Measurements from ENCODE around the gene TNP1.
A peak's percentile ranks its signal among the peaks of the same experiment; 100 is the strongest.

Gene TNP1

DNA sequence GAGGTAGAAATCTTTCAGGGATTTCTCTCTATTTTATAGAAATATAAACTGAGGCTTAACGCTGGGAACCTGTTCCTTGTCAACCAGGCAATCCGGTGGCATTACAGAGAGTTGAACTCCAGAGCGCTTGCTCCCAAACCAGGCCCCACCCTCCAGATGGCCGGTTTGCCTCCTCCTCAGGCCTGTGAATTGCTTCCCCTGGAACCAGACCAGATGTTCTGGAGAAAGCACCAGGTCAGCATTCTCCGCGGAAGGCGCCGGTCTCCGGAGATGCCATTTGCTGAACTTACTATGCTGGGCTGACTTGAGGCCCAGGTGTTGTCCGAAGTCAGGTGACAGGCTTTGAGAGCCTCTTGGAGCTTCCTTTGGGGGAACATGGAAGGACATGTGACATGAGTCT lies 17.2 kb downstream of the TNP1 start:
- FAIRE-seq (no peak), DNase-seq (ENCODE audit: insufficient read length, low spot score) (no peak)

DNA sequence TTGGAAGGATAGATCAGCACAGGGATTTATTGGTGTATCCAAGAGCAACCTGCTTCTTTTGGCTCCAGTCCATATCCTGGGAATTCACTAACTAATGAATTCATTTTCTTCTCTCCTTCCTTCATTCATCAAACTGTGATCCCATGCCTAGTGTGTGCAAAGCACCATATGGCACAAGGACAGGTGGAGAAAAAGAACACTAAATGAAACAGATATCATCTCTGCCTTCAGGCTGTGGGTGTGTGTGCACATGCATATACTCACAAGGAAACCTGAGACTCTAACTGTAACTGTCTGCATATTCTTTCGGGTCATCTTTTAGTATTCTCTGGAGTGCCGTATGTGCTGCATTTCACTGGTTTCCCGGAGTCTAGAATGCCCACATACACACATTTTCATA lies 20.2 kb downstream of the TNP1 start:
- FAIRE-seq (no peak), DNase-seq (ENCODE audit: insufficient read length, low spot score) (no peak)

DNA sequence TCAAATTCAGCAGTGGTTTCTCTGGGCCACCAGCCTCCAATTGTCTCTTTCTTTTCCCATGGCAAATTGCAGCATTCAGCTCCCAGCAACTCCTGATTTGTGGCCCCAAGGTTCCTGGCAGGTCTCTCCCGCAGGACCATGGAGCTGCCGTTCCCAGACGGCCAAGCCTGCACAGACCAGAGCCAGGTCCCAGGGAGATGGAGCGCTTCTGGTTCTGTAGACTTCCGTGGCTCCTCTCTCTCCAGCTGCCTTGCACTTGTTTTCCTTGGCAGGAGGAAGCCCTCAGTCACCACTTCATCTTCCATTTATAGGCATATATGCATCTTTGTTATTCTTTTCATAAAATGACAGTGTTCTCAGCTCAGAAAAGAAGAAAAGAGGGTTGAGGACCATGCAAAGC lies 21.7 kb downstream of the TNP1 start:
- DNase-seq (ENCODE audit: insufficient read length, low spot score) (no peak), FAIRE-seq (no peak)

DNA sequence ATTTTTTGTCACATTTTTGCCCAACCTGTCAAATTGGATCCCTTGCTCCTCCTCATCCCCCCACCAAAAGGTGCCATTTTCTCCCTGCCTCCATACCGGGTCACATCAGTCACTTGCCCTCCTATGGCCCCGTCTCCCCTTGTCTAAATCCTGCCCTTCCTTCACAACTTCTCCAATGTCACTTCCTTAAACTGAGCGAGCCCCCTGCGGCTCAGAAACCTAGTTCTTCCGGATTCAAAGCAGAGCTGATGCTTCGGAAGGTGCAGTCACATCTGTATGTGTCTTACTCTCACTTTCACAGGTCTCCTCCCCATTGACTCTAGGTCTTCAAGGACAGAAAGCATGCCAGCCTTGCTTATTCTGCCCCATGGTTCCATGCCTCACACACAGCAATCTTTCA lies 22.1 kb downstream of the TNP1 start:
- FAIRE-seq: no peak
- no peak for DNase-seq (ENCODE audit: insufficient read length, low spot score)

DNA sequence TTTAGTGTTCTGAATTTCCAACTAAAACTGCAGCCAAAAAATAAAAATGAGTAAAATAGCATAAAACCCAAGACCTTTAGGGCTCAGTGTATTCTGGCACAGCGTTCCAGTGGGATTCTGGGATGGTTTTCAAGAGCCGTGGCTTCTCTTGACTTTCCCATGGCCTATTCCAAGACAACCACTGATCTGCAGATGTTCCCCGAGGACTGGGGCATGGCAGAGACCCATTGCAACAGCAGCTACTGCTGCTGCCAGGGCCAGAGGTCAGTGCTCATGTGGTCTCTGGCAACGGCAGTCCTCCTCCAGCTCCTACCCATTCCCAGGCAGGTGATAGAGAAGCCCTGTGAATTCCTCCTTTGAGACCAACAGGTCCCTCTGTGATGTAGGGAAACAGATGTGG lies 26.8 kb downstream of the TNP1 start:
- DNase-seq (ENCODE audit: insufficient read length, low spot score): no peak
- FAIRE-seq: no peak

DNA sequence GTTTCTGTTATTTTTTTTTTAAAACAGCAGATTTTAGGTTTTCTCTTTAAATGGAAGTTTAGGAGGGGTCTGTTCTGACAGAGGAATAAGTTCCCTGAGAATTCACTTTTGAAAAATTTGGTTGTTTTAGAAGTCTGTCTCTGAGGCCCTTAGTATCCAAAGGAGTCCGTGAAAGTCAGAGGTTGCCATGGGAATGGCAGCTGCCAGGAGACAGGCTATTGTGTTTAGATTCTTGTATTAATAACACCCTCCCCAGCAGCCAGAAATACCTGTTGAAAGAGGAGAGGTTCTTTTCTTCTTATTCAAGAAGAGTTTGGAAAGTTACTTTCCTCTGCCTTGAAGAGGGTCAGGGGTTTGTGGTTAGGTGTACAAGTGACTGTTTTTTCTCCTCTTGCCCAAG lies 29.5 kb downstream of the TNP1 start:
- DNase-seq (ENCODE audit: insufficient read length, low spot score) (no peak), FAIRE-seq (no peak)

DNA sequence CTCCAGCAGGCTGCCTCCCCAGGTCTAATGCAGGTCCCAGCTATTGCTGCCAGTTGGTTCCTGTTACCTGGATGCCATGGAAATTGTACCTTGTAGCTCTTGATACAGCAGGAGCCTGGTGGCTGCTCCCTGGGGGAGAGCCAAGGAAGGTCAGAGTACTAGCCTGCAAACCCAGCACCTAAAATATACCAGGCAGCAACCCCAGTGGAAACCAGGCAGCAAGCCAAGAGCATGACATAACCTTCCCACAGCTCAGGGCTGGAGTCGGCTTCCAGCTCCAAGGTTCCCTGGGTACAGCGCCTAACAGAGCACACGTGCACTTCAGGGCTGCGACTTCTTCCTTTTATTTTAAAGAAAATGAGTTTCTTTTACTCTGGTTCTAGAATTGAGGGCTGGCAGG lies 30.3 kb downstream of the TNP1 start:
- FAIRE-seq (no peak), DNase-seq (ENCODE audit: insufficient read length, low spot score) (peak; percentile 9)

DNA sequence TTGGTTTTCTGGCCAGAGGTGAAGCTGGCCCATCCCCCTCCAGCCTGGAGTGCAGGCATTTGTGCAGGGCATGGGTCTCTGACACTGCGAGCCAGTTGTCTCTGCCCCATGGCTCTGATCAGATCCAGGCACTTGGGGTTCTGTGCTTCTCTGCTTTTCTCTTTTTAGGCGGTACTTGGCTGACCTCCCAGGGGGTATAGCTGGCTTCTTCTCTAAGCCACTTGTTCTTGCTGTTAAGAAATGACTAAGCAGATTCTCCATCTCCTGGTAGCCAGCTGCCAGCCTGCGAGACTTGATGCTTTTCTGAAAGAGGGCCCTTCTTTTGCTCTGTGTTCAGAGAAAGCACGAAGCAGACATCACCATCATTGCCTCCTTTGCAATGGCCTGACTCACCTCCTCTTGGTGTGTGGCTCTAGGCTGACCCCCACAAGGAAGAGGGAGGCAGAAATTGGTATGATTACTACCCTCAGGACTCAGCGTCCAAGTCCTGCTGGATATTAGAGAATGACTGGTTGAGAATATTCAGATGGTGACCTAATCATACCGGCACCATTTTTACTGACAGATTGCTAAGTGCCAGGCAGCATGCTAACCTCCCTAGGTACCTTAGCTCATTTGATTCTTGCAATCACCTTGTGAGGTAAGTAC lies 32.7 kb downstream of the TNP1 start:
- FAIRE-seq (no peak), DNase-seq (ENCODE audit: insufficient read length, low spot score) (no peak)

DNA sequence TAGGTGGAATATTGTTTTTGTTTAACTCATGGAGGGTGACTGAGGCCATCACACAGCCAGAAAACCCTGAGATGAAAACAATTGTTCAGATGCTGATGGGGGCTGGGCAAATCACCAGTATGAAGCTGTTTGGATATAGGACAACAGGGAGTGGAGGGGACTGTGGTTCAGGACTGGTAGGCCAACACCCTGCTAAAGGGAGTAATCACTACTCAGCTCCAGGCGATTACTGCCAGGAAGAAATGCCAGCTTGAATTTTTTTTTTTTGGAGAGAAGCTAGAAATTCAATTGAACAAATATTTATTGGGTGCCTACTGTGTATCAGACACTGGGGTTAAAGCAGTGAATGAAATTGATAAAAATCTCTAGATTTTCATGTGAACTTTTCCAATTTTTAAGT lies 37.4 kb downstream of the TNP1 start:
- DNase-seq (ENCODE audit: insufficient read length, low spot score) (no peak), FAIRE-seq (no peak)

DNA sequence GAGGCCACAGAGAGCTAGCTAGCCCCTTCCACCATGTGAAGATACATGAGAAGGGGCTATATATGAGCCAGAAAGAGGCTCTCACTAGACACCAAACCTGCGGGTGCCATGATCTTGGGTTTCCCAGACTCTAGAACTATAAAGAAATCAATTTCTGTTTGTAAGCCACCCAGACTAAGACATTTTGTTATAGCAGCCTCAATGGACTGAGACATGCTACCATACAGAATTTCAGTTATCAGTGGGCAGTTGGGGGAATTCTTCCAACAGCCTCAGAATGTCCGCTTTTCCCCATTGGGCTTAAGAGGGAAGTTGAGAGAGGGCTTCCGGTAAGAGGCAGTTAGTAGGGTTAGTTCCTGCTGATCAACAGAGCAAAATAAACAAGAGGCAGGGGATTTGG lies 39.2 kb downstream of the TNP1 start:
- FAIRE-seq (no peak), DNase-seq (ENCODE audit: insufficient read length, low spot score) (no peak)

DNA sequence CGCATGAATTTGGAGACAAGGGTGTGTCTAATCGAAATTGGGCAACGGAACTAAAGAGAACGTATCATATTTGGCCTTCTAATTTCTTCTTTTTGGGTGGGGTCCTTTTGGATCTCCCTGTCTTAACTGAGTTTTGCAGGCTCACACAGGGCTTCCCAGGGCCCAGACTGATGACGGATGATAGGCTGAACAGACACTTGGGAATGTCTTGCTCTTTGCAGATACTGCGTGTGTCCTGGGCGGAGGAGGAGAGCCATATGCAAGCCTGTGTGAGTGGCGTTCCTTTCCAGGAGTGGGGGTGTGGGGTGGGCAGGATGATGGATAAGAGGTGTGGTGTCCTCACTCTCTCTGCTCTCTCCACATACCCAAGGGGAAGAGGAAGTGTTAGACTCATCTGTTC lies 40.1 kb downstream of the TNP1 start:
- DNase-seq (ENCODE audit: insufficient read length, low spot score) (no peak), FAIRE-seq (no peak)

DNA sequence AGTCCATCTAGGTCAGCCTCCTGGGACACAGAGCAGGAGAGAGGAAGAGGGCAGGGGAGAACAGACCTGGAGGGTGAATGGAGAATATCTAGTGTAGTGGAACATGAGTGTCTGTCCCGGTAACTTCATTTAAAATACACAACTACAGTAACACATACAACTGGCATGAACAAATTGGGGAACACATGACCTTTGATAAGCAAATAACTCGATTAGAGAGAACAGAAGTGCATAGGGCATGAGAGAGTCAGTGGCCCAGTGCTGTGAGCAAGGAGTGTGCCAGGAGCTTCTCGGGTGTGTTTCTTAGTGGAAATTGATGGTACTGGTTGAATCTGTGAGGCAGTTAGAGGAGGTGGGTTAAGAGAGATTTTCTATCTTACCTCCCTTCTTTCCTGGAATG lies 40.8 kb downstream of the TNP1 start:
- FAIRE-seq (no peak), DNase-seq (ENCODE audit: insufficient read length, low spot score) (no peak)

DNA sequence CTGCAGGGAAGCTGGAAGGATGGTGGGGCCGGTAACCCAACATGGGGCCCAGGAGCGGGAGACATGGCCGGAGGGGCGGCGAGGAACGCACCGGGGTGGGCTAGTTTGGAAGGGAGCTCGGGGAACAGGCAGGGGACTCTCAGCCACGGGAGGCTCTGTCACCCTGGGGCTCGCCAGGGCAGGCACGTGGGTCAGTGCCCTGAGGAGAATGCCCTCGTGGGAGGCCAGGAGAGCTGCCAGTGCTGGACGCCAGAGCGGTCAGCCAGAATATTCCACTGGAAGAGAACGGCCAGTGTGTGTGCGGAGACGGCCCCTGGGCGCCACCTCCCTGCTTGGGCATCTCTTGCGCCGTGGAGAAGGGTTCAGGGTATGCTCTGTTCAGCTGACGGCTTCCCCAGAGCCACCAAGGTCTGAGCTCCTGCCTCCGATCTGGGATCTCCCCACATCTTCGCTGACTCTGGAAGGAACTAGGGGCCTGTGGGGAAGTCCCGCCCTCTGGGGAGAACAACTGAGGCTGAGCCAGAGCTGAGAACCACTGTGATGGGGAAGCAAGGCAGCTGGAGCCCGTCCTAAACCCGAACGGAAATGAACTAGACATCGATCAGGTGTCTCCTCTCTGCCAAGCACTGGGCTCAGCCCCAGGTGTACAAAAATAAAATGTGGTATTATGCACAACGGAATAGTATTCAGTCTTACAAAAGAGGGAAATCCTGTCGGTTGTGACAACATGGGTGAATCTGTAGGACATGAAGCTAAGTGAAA lies 49.3 kb downstream of the TNP1 start:
- no peak for FAIRE-seq
- no peak for DNase-seq (ENCODE audit: insufficient read length, low spot score)

Measured in HTR-8/SVneo (cell line).